Measurements from ENCODE around the gene STIM2. TPM values are rescaled to one million over a fixed set of nuclear protein-coding genes. Genes with fewer than 3 reads are reported as not detected.
A peak's percentile ranks its signal among the peaks of the same experiment; 100 is the strongest.

The STIM2 gene
- total and polyA plus RNA-seq, 10 of the 15 experiments (the other 5 are each of a cell fraction or from before 2014, with no cell fraction given): 4.7 to 41.5 (median 16.9) TPM

- TF ChIP-seq PBX3 (IDR thresholded peaks at IDR 0.05; ENCODE audit: insufficient replicate concordance, low read depth, low read length) (no peak), SMC3 (IDR thresholded peaks at IDR 0.05; ENCODE audit: borderline replicate concordance, low read length) (no peak), CUX1 (IDR thresholded peaks at IDR 0.05; ENCODE audit: insufficient replicate concordance, low read depth, low read length) (no peak), BCLAF1 (IDR thresholded peaks at IDR 0.05) (no peak), CREB1 (IDR thresholded peaks at IDR 0.05; ENCODE audit: low read depth) (no peak), NFIC (IDR thresholded peaks at IDR 0.05; ENCODE audit: low read depth, low read length) (no peak), E2F4 (IDR thresholded peaks at IDR 0.05; ENCODE audit: low read depth, low read length) (no peak), TARDBP (IDR thresholded peaks at IDR 0.05; ENCODE audit: borderline replicate concordance) (no peak), RFX5 (IDR thresholded peaks at IDR 0.05; ENCODE audit: low read depth, low read length) (no peak), CEBPZ (IDR thresholded peaks at IDR 0.05; ENCODE audit: low read depth, low read length) (no peak), YY1 (IDR thresholded peaks at IDR 0.05; ENCODE audit: low read depth, low read length) (0 out of 2 replicates have a peak, but pooled peaks have one; percentile 11), ETV6 (conservative IDR thresholded peaks at IDR 0.05 in 1 of 2, IDR thresholded peaks at IDR 0.05 in 1 of 2; ENCODE audit: borderline replicate concordance in 1 of 2, low read depth in 1 of 2) (peak in 1 of 2 experiments; percentile 89; a peak in 2 of 4 replicates), MEF2B (IDR thresholded peaks at IDR 0.05; ENCODE audit: partially characterized antibody, poor library complexity, severe bottlenecking) (no peak), RUNX3 (IDR thresholded peaks at IDR 0.05; ENCODE audit: low read length) (peak; percentile 75), RCOR1 (conservative IDR thresholded peaks at IDR 0.05; ENCODE audit: low read depth, low read length) (no peak)
Observed at GRCh38 chr4:26873391-26874026, 12.9 kb downstream of the STIM2 start (continued).

All from GM12878 (cell line).